Measurements from ENCODE around the gene KISS1R. TPM values are rescaled to one million over a fixed set of nuclear protein-coding genes. Genes with fewer than 3 reads are reported as not detected.

KISS1R gene
- not detected for total RNA-seq
- long read RNA-seq, result 0 reads

DNA sequence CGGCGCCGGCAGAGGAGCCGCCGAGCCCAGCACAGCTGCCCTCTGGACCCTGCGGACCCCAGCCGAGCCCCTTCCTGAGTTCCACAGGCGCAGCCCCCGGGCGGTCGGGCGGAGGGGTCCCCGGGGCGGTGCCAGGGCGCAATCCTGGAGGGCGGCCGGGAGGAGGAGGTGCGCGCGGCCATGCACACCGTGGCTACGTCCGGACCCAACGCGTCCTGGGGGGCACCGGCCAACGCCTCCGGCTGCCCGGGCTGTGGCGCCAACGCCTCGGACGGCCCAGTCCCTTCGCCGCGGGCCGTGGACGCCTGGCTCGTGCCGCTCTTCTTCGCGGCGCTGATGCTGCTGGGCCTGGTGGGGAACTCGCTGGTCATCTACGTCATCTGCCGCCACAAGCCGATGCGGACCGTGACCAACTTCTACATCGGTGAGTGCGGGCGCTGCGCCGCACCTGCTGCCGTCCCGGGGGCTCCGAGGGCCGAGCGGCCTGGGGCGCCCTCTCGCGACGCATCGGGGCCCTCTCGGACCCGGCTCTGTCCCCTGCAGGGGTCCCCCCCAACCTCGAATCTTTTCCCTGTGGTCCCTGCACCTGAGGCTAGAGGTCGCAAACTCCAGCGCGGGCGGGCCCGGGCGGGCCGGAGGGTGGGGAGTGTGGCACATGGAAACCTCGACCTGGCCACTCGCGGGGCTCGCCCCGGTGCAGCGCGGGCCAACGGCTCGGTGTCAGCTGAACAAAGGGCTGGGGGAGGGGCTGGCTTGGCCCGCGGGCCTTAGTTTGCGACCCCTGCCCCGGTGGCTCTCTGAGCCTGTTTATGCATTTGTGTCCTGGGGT lies at the start of gene KISS1R:
KISS1R (plus strand) TSS at position 11 of the 829 bp plus-strand sequence; CDS start at position 181, 170 bp downstream.
- intact Hi-C loops (cut with DNase I), result loop anchor here (5.0 kb wide), 1 partner anchor 60 kb away; the partner anchor contains the start of gene CFD
- Histone ChIP-seq H3K36me3 (no peaks in the 10 kb centered on the region), H3K4me1 (peaks cover 25% of the 10 kb centered on the region), H3K9me3 (no peaks in the 10 kb centered on the region), H3K4me3 (peak within 1 kb of the TSS; percentile 35), H3K27me3 (peaks cover 56% of the 10 kb centered on the region), H3K27ac (no peak within 1 kb of the TSS)
- TF ChIP-seq, protein P1, sequence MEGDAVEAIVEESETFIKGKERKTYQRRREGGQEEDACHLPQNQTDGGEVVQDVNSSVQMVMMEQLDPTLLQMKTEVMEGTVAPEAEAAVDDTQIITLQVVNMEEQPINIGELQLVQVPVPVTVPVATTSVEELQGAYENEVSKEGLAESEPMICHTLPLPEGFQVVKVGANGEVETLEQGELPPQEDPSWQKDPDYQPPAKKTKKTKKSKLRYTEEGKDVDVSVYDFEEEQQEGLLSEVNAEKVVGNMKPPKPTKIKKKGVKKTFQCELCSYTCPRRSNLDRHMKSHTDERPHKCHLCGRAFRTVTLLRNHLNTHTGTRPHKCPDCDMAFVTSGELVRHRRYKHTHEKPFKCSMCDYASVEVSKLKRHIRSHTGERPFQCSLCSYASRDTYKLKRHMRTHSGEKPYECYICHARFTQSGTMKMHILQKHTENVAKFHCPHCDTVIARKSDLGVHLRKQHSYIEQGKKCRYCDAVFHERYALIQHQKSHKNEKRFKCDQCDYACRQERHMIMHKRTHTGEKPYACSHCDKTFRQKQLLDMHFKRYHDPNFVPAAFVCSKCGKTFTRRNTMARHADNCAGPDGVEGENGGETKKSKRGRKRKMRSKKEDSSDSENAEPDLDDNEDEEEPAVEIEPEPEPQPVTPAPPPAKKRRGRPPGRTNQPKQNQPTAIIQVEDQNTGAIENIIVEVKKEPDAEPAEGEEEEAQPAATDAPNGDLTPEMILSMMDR (IDR thresholded peaks at IDR 0.05), result peak; percentile 41
- DNase-seq, result peak; percentile 77
- ATAC-seq, result peak; percentile 20

DNA sequence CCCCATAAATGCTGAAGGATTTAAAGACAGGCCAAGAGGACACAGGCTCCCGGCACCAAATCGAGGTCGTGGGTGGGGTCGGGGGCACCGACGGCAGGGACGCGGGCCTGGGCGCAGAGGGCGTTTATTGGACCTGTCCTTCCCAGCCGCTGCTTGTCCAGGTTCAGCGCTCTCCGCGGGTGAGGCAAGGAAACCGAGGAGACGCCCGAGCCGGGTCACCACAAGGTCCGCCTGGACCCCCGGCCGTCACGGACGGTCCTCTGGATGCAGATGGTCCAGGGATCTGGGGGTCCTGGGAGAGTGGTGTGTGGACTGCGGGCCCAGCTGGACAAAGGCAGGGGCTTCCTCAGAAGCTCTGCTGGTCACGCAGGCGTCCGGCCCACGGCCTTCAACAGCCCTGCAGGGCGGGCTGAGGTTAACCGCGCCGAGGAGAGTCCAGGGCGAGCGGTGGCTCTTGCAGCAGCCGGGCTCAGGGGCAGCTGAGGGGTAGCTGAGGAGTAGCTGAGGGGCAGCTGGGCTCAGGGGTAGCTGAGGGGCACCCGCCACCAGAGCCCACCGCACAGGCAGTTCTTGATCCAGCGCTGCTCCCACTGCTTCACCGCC lies 49.2 kb upstream of the KISS1R start:
- Histone ChIP-seq H3K4me1 (peaks cover 19% of the 10 kb centered on the region), H3K4me3 (no peak overlapping the region), H3K27me3 (no peaks in the 10 kb centered on the region), H3K27ac (no peak overlapping the region), H3K36me3 (peaks cover 8% of the 10 kb centered on the region), H3K9me3 (no peaks in the 10 kb centered on the region)
- TF ChIP-seq, protein P1 (IDR thresholded peaks at IDR 0.05), result no peak
- ATAC-seq, result no peak
- no peak for DNase-seq
- intact Hi-C loops (cut with DNase I), result no loop called here

DNA sequence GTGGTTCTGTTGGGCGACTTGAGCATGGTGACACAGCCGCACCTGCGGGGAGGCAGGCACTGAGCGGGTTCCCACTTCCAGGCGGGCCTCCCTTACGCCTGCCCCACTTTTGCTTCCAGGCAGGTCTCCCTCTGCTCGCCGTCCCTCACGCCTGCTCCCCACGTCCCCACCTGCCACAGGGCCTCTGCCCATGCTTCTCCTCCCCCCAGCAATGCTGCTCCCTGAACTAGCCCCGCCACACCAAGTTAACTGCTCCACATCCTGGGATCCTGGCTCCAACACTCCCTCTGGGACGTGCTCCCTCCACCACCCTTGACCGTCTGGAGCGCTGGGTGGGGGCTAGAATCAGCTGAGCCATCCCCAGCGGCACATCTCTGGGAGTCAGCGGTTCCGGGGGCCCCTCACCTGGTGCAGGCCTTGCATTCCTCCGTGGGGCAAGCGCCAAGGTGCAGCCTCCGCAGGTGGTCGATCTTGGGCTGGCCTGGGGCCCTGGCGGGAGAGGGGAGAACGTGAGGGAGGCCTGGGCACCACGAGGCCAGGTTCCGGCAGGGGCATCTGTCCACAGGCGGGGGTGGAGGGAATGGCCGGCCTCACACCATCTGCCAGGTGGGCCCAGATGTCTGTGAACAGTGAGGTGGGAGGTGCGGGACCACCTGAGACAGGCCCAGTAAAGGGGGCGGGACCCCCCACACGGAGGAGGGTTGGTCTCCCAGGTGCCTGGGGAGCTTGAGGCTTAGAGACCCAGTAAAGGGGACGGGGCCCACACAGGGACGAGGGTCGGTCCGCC lies 48.5 kb upstream of the KISS1R start:
- peaks cover 19% of the 10 kb centered on the region for H3K4me1 ChIP-seq
- ATAC-seq, result no peak

DNA sequence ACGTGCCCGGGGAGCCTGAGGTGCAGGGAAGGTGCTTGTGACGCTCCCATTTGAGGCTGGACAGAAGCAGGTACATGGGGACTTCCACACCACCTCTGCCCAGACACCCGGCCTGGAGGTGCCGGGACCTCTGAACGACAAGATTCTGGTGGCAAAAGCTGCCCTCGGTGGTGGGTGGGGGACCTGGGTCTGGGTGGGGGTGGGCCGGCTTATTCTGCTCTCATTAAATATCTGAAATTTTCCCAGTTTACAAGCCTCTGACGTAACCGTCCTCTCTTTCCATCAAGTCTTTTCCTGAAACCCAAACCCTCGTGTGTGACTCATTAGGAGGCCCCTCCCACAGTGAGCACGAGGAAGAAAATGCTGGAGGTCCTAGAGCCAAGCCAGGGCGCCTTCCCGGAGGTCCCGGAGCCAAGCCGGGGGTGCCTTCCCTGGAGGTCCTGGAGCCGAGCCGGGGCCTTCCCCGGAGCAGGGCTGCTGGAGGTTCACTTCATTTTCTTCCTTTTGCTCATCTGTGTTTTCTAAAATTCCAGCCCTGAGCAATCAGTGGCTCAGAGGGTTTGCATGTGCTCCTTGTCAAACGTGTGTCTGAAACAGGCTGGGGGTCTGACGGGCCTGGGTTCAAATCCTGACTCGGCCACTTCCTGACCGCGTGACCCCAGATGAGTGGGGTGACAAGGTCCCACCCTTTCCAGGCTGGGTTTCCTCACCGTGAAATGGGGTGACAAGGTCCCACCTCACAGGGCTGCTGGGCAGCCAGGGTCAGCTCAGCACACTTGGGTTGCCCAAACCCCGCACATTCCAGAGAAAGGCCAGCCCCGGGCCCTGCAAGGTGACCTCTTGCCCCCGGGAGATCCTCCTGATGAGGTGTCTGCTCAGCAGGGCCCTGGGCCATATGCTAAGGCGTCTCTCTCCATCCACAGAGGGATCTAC lies 47.6 kb upstream of the KISS1R start:
- intact Hi-C loops (cut with DNase I), result no loop called here

More for the DNA sequence above, 48.5 kb upstream of the KISS1R start:
- DNase-seq, result no peak
- Histone ChIP-seq H3K9me3 (no peaks in the 10 kb centered on the region), H3K27me3 (no peaks in the 10 kb centered on the region), H3K4me3 (no peak overlapping the region), H3K27ac (peak overlapping the region; percentile 58), H3K36me3 (peaks cover 8% of the 10 kb centered on the region)
- intact Hi-C loops (cut with DNase I), result no loop called here
- TF ChIP-seq, protein P1 (IDR thresholded peaks at IDR 0.05), result no peak

More for the DNA sequence above, 47.6 kb upstream of the KISS1R start:
- Histone ChIP-seq H3K9me3 (no peaks in the 10 kb centered on the region), H3K36me3 (peaks cover 12% of the 10 kb centered on the region), H3K4me1 (peaks cover 16% of the 10 kb centered on the region), H3K27ac (peak overlapping the region; percentile 60), H3K27me3 (no peaks in the 10 kb centered on the region), H3K4me3 (no peak overlapping the region)
- TF ChIP-seq, protein P1 (IDR thresholded peaks at IDR 0.05), result no peak
- DNase-seq (no peak), ATAC-seq (peak; percentile 2)
